ENCODE data around the gene RBM17. TPM values are rescaled to one million over a fixed set of nuclear protein-coding genes. Genes with fewer than 3 reads are reported as not detected.

Gene RBM17
- total and polyA plus RNA-seq, 9 donors = 56.2 to 94.4 (median 70.3) TPM

DNA sequence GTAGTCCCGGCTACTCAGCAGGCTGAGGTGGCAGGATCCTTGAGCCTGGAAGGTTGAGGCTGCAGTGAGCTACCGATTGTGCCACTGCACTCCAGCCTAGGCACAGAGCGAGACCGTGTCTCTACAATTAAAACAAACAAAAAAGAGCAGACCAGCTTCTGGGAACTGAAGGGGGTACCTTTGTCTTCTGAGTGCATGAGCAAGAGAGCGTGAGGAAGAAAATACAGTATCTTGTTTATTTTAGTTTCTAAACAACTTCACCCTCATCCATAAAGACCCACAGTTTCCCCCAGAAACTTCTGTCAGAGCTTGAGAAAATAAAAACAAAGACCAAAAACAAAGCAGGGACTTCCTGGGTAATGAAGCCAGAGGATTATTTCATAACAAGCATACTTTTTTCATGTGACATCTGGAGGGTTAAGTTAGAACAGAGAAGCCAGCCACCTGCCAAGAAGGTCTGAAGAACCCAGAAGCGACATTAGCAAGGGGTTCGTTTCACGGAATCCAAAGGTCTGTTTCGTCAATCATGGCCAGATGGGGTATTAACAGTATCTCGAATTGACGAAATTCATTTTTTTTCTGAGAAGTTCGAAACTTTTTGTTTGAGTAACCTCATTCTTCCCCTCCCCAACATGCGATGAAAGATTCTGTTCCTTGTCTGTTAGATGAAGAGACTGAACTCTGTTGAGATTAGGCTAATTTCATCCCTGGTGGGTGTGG, 16.5 kb upstream of the RBM17 start:
- no peak for DNase-seq
- H3K9me3 ChIP-seq = no peaks in the 10 kb centered on the region
- no peaks in the 10 kb centered on the region for H3K27me3 ChIP-seq
- TF ChIP-seq, protein P1, sequence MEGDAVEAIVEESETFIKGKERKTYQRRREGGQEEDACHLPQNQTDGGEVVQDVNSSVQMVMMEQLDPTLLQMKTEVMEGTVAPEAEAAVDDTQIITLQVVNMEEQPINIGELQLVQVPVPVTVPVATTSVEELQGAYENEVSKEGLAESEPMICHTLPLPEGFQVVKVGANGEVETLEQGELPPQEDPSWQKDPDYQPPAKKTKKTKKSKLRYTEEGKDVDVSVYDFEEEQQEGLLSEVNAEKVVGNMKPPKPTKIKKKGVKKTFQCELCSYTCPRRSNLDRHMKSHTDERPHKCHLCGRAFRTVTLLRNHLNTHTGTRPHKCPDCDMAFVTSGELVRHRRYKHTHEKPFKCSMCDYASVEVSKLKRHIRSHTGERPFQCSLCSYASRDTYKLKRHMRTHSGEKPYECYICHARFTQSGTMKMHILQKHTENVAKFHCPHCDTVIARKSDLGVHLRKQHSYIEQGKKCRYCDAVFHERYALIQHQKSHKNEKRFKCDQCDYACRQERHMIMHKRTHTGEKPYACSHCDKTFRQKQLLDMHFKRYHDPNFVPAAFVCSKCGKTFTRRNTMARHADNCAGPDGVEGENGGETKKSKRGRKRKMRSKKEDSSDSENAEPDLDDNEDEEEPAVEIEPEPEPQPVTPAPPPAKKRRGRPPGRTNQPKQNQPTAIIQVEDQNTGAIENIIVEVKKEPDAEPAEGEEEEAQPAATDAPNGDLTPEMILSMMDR (IDR thresholded peaks at IDR 0.05) = no peak
- TF ChIP-seq POLR2A (IDR thresholded peaks at IDR 0.05) (no peak), EP300 (IDR thresholded peaks at IDR 0.05) (no peak)
- H3K27ac ChIP-seq = no peak overlapping the region
- intact Hi-C loops (cut with DNase I) = no loop called here
- H3K4me3 ChIP-seq = no peak overlapping the region
- no peaks in the 10 kb centered on the region for H3K4me1 ChIP-seq (ENCODE audit: insufficient read depth)
- 49 to 67% (median 62%) methylated on average over 13 of the region's 13 CpGs for WGBS, 3 donors
- no peaks in the 10 kb centered on the region for H3K36me3 ChIP-seq

DNA sequence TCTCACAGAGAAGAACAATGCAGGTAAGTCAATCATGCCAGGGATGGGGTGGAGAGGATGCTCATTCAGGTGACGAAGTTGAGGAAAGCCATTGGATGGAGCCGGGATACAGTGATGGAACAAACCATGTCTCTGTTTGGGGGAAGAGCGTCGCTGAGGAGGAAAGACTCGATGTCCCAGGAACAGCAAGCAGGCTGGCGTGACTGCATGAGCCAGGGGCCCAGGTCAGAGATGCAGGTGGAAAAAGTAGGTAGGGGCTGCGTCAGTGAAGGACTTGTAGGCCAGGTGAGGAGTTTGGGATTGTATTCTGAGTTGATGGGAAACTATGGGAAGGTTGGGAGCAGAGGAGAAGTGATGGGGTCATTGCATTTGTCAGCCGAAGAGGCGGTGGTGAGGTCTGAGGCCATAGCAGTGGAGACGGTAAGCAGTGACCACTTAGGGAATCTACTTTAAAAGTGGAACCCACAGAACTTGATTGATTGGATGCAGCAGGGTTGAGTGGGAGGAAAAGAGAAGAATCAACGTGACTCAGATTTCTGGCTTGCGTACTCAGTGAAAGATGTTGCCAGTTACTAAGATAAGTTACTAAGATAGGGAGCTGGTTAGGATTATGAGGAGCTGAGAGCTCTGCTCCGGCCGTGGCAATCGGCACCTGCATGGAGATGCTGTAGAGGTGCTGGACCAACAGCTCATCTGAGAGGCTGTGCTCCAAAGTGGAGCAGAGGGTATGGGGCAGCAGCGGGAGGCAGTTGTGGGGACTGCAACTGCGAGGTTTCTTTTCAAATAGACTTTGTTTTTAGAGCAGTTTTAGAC, 14.1 kb upstream of the RBM17 start:
- no peaks in the 10 kb centered on the region for H3K27me3 ChIP-seq
- no peak for TF ChIP-seq EP300 (IDR thresholded peaks at IDR 0.05)
- TF ChIP-seq, protein P1 (IDR thresholded peaks at IDR 0.05) = no peak
- no peak for TF ChIP-seq POLR2A (IDR thresholded peaks at IDR 0.05)
- H3K36me3 ChIP-seq = no peaks in the 10 kb centered on the region
- H3K4me1 ChIP-seq (ENCODE audit: insufficient read depth) = no peaks in the 10 kb centered on the region
- no peak for DNase-seq
- no peak overlapping the region for H3K4me3 ChIP-seq
- intact Hi-C loops (cut with DNase I) = no loop called here
- 62 to 64% (median 63%) methylated on average over 17 of the region's 17 CpGs for WGBS, 3 donors
- no peak overlapping the region for H3K27ac ChIP-seq
- no peaks in the 10 kb centered on the region for H3K9me3 ChIP-seq

DNA sequence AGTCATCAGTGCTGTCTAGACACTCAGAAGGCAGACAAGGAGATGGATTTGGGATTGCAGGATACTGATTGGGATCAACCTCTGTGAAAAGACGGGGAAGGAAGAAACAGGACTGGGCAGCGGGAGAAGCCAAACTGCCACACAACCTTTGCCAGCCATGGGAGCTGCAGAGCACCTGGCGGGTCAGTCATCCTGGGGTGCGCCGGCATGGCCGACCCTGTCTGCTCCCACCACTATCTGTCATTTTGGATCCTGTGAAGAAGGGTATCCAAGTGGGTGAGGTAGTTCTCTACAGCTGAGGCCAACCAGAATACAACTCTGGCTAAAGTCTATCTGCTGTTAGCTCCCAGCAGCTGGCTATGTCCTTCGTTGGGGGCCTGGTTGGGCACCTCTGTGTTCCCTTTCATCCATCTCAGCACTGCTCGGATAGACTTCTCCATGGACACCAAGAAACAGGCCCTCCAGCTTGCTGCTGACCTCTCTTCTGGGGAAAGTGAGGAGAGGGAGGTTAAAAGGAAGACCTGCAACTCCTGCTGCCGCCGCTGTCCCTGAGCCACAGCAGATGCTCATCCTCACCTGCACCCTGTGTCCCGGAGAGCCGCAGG, 11.7 kb upstream of the RBM17 start:
- no peaks in the 10 kb centered on the region for H3K36me3 ChIP-seq
- no peaks in the 10 kb centered on the region for H3K9me3 ChIP-seq
- no peak for DNase-seq
- 76 to 84% (median 84%) methylated on average over 11 to 12 of the region's 12 CpGs for WGBS, 3 donors
- H3K4me1 ChIP-seq (ENCODE audit: insufficient read depth) = no peaks in the 10 kb centered on the region
- H3K27me3 ChIP-seq = no peaks in the 10 kb centered on the region
- intact Hi-C loops (cut with DNase I) = no loop called here
- H3K27ac ChIP-seq = no peak overlapping the region
- TF ChIP-seq, protein P1 (IDR thresholded peaks at IDR 0.05) = no peak
- no peak for TF ChIP-seq POLR2A (IDR thresholded peaks at IDR 0.05)
- no peak for TF ChIP-seq EP300 (IDR thresholded peaks at IDR 0.05)
- H3K4me3 ChIP-seq = no peak overlapping the region

DNA sequence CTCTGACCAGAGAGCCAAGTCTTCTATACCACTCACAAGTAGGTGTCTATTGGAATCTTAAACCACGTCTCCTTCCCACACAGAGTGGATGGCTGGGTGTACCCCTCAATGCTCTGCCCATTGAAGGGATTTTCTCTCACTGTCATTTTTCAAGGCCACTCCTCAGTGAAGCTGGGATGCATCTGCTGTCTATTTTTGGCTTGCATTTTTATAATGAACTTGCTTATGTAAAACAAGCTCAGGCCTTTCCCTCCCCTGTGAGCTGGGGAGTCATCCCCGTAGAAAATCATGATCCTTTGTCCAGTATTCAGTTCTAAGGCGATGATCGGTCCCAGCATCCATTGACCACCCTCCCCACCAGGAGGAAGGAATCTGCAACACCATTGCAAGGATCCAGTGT, 9.8 kb upstream of the RBM17 start:
- H3K4me1 ChIP-seq (ENCODE audit: insufficient read depth) = no peaks in the 10 kb centered on the region

More for the DNA sequence above, 9.8 kb upstream of the RBM17 start:
- no peak for DNase-seq
- Histone ChIP-seq H3K9me3 (no peaks in the 10 kb centered on the region), H3K27ac (no peak overlapping the region), H3K27me3 (no peaks in the 10 kb centered on the region), H3K36me3 (no peaks in the 10 kb centered on the region), H3K4me3 (no peak overlapping the region)
- TF ChIP-seq, protein P1 (IDR thresholded peaks at IDR 0.05) = no peak
- WGBS, 3 donors = 61 to 68% (median 63%) methylated on average over 4 of the region's 4 CpGs
- intact Hi-C loops (cut with DNase I) = no loop called here
